ENCODE results near the gene SCARF2. TPM values are rescaled to one million over a fixed set of nuclear protein-coding genes. Genes with fewer than 3 reads are reported as not detected.

SCARF2 gene
- total RNA-seq, 1 experiment from 2014 or later: 26.3 TPM

DNA sequence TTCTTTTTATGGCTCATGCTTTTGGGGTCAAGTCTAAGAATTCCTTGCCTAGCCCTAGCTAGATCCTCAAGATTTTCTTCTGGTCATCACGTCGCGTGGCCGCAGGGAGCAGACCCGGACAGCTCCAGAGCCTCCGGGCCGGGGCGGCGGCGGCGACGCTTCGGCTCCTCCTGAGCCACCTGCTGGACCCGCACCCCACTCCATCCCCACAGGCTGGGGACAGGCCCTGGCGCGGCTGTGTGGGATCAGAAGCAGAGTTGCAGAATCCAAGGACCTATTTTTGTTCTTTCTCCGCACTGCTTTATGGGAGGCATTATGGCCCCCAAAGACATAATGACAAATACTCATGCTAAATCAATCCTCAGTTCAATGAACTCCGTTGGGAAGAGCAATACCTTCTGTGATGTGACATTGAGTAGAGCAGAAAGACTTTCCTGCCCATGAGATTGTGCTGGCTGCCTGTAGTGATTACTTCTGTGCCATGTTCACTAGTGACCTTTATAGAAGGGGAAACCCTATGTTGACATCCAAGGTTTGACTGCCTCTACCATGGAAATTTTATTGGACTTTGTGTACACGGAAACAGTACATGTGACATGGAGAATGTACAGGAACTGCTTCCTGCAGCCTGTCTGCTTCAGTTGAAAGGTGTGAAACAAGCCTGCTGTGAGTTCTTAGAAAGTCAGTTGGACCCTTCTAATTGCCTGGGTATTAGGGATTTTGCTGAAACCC, 12.4 kb upstream of the SCARF2 start (continued):
- TF ChIP-seq, protein P1, sequence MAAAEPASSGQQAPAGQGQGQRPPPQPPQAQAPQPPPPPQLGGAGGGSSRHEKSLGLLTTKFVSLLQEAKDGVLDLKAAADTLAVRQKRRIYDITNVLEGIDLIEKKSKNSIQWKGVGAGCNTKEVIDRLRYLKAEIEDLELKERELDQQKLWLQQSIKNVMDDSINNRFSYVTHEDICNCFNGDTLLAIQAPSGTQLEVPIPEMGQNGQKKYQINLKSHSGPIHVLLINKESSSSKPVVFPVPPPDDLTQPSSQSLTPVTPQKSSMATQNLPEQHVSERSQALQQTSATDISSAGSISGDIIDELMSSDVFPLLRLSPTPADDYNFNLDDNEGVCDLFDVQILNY (CRISPR knock-in tag; IDR thresholded peaks at IDR 0.05): no peak
- no peak for TF ChIP-seq AFF4 (CRISPR knock-in tag; IDR thresholded peaks at IDR 0.05; ENCODE audit: borderline replicate concordance)

DNA sequence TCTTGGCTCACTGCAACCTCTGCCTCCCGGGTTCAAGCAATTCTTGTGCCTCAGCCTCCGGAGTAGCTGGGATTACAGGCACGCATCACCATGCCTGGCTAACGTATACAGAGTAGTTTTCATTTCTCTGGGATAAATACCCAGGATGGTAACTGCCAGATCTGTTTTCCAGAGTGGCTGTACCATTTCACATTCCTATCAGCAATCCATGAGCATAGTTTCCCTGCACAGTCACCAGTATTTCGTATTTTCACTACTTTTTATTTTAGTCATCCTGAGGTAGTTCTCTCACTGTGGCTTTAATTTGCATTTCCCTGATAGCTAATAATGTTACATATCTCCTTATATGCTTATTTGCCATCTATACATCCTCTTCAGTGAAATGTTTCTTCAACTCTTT, 11.0 kb upstream of the SCARF2 start:
- CTCF ChIA-PET: interaction anchor here (1.6 to 2.0 kb wide), 3 partner anchors 9 to 30 kb away, joined by 4 to 5 read pairs (median 5); no protein-coding TSS in a partner anchor
- POLR2A ChIA-PET: no interaction called here
- TF ChIP-seq ZNF416 (CRISPR knock-in tag; IDR thresholded peaks at IDR 0.05) (no peak), EMX1 (CRISPR knock-in tag; IDR thresholded peaks at IDR 0.05) (no peak), NFE2L1 (CRISPR knock-in tag; IDR thresholded peaks at IDR 0.05) (no peak), TEAD4 (CRISPR knock-in tag; IDR thresholded peaks at IDR 0.05) (no peak), IRF2 (CRISPR knock-in tag; IDR thresholded peaks at IDR 0.05; ENCODE audit: borderline replicate concordance, low read depth) (no peak), JUN (CRISPR knock-in tag; IDR thresholded peaks at IDR 0.05) (no peak), SMAD4 (CRISPR knock-in tag; IDR thresholded peaks at IDR 0.05) (no peak), FOXP1 (CRISPR knock-in tag; IDR thresholded peaks at IDR 0.05; ENCODE audit: borderline replicate concordance) (no peak), ELF4 (CRISPR knock-in tag; IDR thresholded peaks at IDR 0.05; ENCODE audit: low read depth) (no peak), ZSCAN18 (CRISPR knock-in tag; IDR thresholded peaks at IDR 0.05) (no peak), MYBL2 (CRISPR knock-in tag; IDR thresholded peaks at IDR 0.05) (no peak), IRF1 (CRISPR knock-in tag; IDR thresholded peaks at IDR 0.05) (no peak), MXD4 (CRISPR knock-in tag; IDR thresholded peaks at IDR 0.05; ENCODE audit: borderline replicate concordance) (no peak)
- TF ChIP-seq, protein P2, sequence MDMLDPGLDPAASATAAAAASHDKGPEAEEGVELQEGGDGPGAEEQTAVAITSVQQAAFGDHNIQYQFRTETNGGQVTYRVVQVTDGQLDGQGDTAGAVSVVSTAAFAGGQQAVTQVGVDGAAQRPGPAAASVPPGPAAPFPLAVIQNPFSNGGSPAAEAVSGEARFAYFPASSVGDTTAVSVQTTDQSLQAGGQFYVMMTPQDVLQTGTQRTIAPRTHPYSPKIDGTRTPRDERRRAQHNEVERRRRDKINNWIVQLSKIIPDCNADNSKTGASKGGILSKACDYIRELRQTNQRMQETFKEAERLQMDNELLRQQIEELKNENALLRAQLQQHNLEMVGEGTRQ (CRISPR knock-in tag; IDR thresholded peaks at IDR 0.05): no peak
- Mint-ChIP-seq H3K27me3 (ENCODE audit: low read depth) (no peaks in the 10 kb centered on the region; the same call in 1 of the 2 replicates), H3K4me3 (no peak overlapping the region), H3K36me3 (no peaks in the 10 kb centered on the region), H3K9me3 (no peaks in the 10 kb centered on the region), H3K4me1 (no peaks in the 10 kb centered on the region), H3K27ac (no peak overlapping the region)
- no peak for DNase-seq (ENCODE audit: low spot score)
- no peak for ATAC-seq

Data from WTC11 (cell line).